GM12878 (cell line): ENCODE measurements around the gene TMPRSS7. TPM values are rescaled to one million over a fixed set of nuclear protein-coding genes. Genes with fewer than 3 reads are reported as not detected.

Experiments
- ATAC-seq: fragments of 200-7000 bp; cut with Tn5 transposase; 3 replicates; pipeline ENCODE4 v1.9.1; 2020; ENCODE audit warnings: mild to moderate bottlenecking, moderate library complexity
- BruUV-seq: library from RNA; stranded (reverse); fragments of 400-500 nt; replicated peaks from 2 replicates; lab custom pipeline; 2021; lab: Mats Ljungman, UMichigan
- CTCF ChIA-PET: fragments of 300-600 bp; sonication (Branson Sonifier 250); formaldehyde crosslinking; extraction: SDS; loops from one replicate; lab custom pipeline; 2021; ENCODE audit warnings: inconsistent platforms; lab: Yijun Ruan, JAX
- POLR2A ChIA-PET: fragments of 350-600 bp; formaldehyde crosslinking; extraction: SDS; loops from one replicate; lab custom pipeline; 2021; ENCODE audit warnings: inconsistent platforms; lab: Charles Lee
- RAD21 ChIA-PET: fragments of 300-600 bp; sonication (Branson Sonifier 250); formaldehyde crosslinking; loops from one replicate; lab custom pipeline; 2023; ENCODE audit warnings: antibody characterized with exemption; ENCODE audit not compliant: unreplicated experiment; lab: Charles Lee
- SMC1A ChIA-PET: fragments of 300-600 bp; sonication (Branson Sonifier 250); formaldehyde crosslinking; loops from one replicate; lab custom pipeline; 2023; ENCODE audit not compliant: unreplicated experiment, uncharacterized antibody; lab: Charles Lee
- DNase-seq: peaks from one replicate; pipeline ENCODE4 v3.0.0-alpha.2; 2011; ENCODE audit warnings: low read depth, low spot score
- FAIRE-seq: peaks from 3 replicates; lab custom pipeline; 2011; peaks lifted over from hg19 to GRCh38; lab: Jason Lieb, UNC
- H2AFZ ChIP-seq: 2 replicates; pipeline ENCODE4 v1.6.0; 2011; ENCODE audit warnings: low read depth, low read length, control low read depth; ENCODE audit not compliant: control insufficient read depth
- H3K27ac ChIP-seq: 2 replicates; pipeline ENCODE4 v1.5.1; 2011; ENCODE audit warnings: control low read depth; ENCODE audit not compliant: control insufficient read depth, insufficient read depth
- H3K27me3 ChIP-seq, 2 experiments: replicated peaks in 1 of 2; 2 replicates each; pipeline versions ENCODE4 v1.6.0 to v1.6.1; 2011; ENCODE audit warnings: low read length in 1 of 2; ENCODE audit not compliant: control insufficient read depth in 2 of 2, insufficient read depth in 2 of 2
- H3K36me3 ChIP-seq, 2 experiments: 2 replicates each; pipeline ENCODE4 v1.5.1; 2011; ENCODE audit warnings: low read length in 1 of 2; ENCODE audit not compliant: control insufficient read depth in 2 of 2, insufficient read depth in 2 of 2
- H3K4me1 ChIP-seq: 2 replicates; pipeline ENCODE4 v1.6.1; 2011; ENCODE audit warnings: mild to moderate bottlenecking, low read length, moderate library complexity, mixed read lengths; ENCODE audit not compliant: control insufficient read depth, insufficient read depth
- H3K4me2 ChIP-seq: 2 replicates; pipeline ENCODE4 v1.6.0; 2011; ENCODE audit warnings: control low read depth; ENCODE audit not compliant: control insufficient read depth, insufficient read depth
- H3K4me3 ChIP-seq: fragments of 200-600 bp; sonication (generic); 2 replicates; pipeline ENCODE4 v1.5.1; 2016
- H3K79me2 ChIP-seq: 2 replicates; pipeline ENCODE4 v1.6.0; 2011; ENCODE audit warnings: low read length; ENCODE audit not compliant: control insufficient read depth, insufficient read depth
- H3K9ac ChIP-seq: 2 replicates; pipeline ENCODE4 v1.8.0; 2011; ENCODE audit warnings: low read length, control low read depth, mixed read lengths; ENCODE audit not compliant: control insufficient read depth, insufficient read depth
- H3K9me3 ChIP-seq: replicated peaks from 3 replicates; pipeline ENCODE4 v1.5.1; 2011; ENCODE audit warnings: mild to moderate bottlenecking, low read length; ENCODE audit not compliant: control insufficient read depth, insufficient read depth
- H4K20me1 ChIP-seq: 2 replicates; pipeline ENCODE4 v1.6.0; 2011; ENCODE audit not compliant: control insufficient read depth, insufficient read depth
- ASH2L ChIP-seq: fragments of 300-600, 200-600 bp; sonication (generic); IDR thresholded peaks from 2 replicates; pipeline ENCODE4 v1.6.1; 2017; ENCODE audit warnings: low read depth, mild to moderate bottlenecking, borderline replicate concordance
- EED ChIP-seq: sonication (generic); IDR thresholded peaks from 2 replicates; pipeline ENCODE4 v1.6.1; 2016; ENCODE audit warnings: antibody characterized with exemption, low read depth
- GATAD2B ChIP-seq: fragments of 450-650 bp; conservative IDR thresholded peaks from 2 replicates; pipeline ENCODE4 v1.6.1; 2017; ENCODE audit warnings: low read depth, mild to moderate bottlenecking, moderate library complexity
- IRF5 ChIP-seq: fragments of 450-650 bp; IDR thresholded peaks from 2 replicates; pipeline ENCODE4 v1.6.1; 2017; ENCODE audit warnings: borderline replicate concordance
- JUNB ChIP-seq: IDR thresholded peaks from 2 replicates; pipeline ENCODE4 v1.6.1; 2016; ENCODE audit warnings: antibody characterized with exemption, mild to moderate bottlenecking
- MAX ChIP-seq: IDR thresholded peaks from 2 replicates; pipeline ENCODE4 v1.6.1; 2012; ENCODE audit warnings: low read depth, low read length, improper control_type of control experiment
- NBN ChIP-seq: fragments of 450-650 bp; IDR thresholded peaks from 2 replicates; pipeline ENCODE4 v1.6.1; 2016
- NRF1 ChIP-seq: conservative IDR thresholded peaks from 2 replicates; pipeline ENCODE4 v1.6.1; 2011; ENCODE audit warnings: mild to moderate bottlenecking, low read depth, low read length, improper control_type of control experiment
- POLR2A ChIP-seq: IDR thresholded peaks from 2 replicates; pipeline ENCODE4 v1.6.1; 2011; ENCODE audit warnings: low read depth, mild to moderate bottlenecking, low read length
- RUNX3 ChIP-seq: IDR thresholded peaks from 2 replicates; pipeline ENCODE4 v1.6.1; 2012; ENCODE audit warnings: low read length, inconsistent platforms
- SMC3 ChIP-seq: IDR thresholded peaks from 2 replicates; pipeline ENCODE4 v1.6.1; 2011; ENCODE audit warnings: low read length, improper control_type of control experiment, borderline replicate concordance
- STAT3 ChIP-seq: IDR thresholded peaks from 2 replicates; pipeline ENCODE4 v1.6.1; 2011; ENCODE audit warnings: low read depth, low read length, improper control_type of control experiment
- SUZ12 ChIP-seq: fragments of 200-600 bp; sonication (generic); IDR thresholded peaks from one replicate; pipeline ENCODE4 v1.6.1; 2018; ENCODE audit warnings: antibody characterized with exemption, mild to moderate bottlenecking; ENCODE audit not compliant: unreplicated experiment
- TARDBP ChIP-seq: IDR thresholded peaks from 2 replicates; pipeline ENCODE4 v1.6.1; 2016; ENCODE audit warnings: borderline replicate concordance
- TBL1XR1 ChIP-seq: IDR thresholded peaks from 2 replicates; pipeline ENCODE4 v1.6.1; 2012; ENCODE audit warnings: low read depth, low read length, improper control_type of control experiment
- ZBED1 ChIP-seq: IDR thresholded peaks from 2 replicates; pipeline ENCODE4 v1.6.1; 2016; ENCODE audit warnings: borderline replicate concordance
- ZNF592 ChIP-seq: fragments of 450-650 bp; IDR thresholded peaks from 2 replicates; pipeline ENCODE4 v1.6.1; 2017; ENCODE audit warnings: mild to moderate bottlenecking, moderate library complexity
- WGBS: methylation state at CpG from one replicate; pipeline ENCODE4 v1.1.6; 2016; ENCODE audit warnings: low lambda C conversion rate; ENCODE audit not compliant: insufficient replicate concordance, insufficient coverage; ENCODE audit errors: missing lambda C conversion rate; 5-methylcytosine and 5-hydroxymethylcytosine counted together
- in situ Hi-C: fragments of 300-500 bp; cut with MboI; formaldehyde crosslinking; loops from 9 replicates; pipeline ENCODE4 v1.14.3; 2018; ENCODE audit warnings: mixed read lengths
- intact Hi-C: fragments of 100-400 bp; cut with micrococcal nuclease; formaldehyde crosslinking; loops from one replicate; pipeline ENCODE4 v1.14.2; 2022; ENCODE audit not compliant: unreplicated experiment
- polyA plus RNA-seq, 11 experiments: library from polyadenylated mRNA; depleted of rRNA in 4 of 11; unstranded in 6 of 11; stranded (reverse) in 5 of 11; fragments of >200 nt; fragmentation: Nextera tagmentation in 4 of 11; fragmentation: Illumina TruSeq in 1 of 11; extraction: Ambion mirVana in 4 of 11; extraction: Trizol in 1 of 11; gene quantifications; 1 replicate in 1 of 11; 2 replicates in 10 of 11; pipeline versions ENCODE4 v1.2.1 to v1.2.3, GENCODE V29; 2011 to 2016; ENCODE audit warnings: inconsistent platforms in 2 of 11, missing spikeins in 2 of 11, low read depth in 1 of 11
- total RNA-seq, 4 experiments: library from RNA; depleted of rRNA in 3 of 4; stranded (reverse); fragments of >200 nt in 3 of 4; fragmentation: Illumina TruSeq in 1 of 4; extraction: Trizol in 1 of 4; gene quantifications; 2 replicates each; pipeline versions ENCODE4 v1.2.1 to v1.2.3, GENCODE V29; 2013 to 2021

Gene TMPRSS7
- total and polyA plus RNA-seq, 10 of the 15 experiments (the other 5 are each of a cell fraction or from before 2014, with no cell fraction given), result 0.03 TPM; not detected in 9

GRCh38 chr3:112128843-112129727, 94.5 kb downstream of the TMPRSS7 start:
- H3K27ac ChIP-seq, result peak overlapping the region; percentile 99
- RAD21 ChIA-PET, result interaction anchor here (0.6 to 17.9 kb wide), 13 partner anchors 8 to 375 kb away, joined by 3 to 457 read pairs (median 5); no protein-coding TSS in a partner anchor
- under 1% methylated on average over 7 of the region's 7 CpGs for WGBS
- POLR2A ChIA-PET, result interaction anchor here (1.3 to 12.8 kb wide), 7 partner anchors 12 to 368 kb away, joined by 3 to 345 read pairs (median 4); partner anchors contain the start of genes BTLA and CD200
- H4K20me1 ChIP-seq, result no peaks in the 10 kb centered on the region
- peaks cover 0 to 6% of the 10 kb centered on the region in 2 experiments; a peak in 2 of 4 replicates for H3K36me3 ChIP-seq
- FAIRE-seq (no peak), DNase-seq (no peak), ATAC-seq (peak; percentile 60)
- peaks cover 46% of the 10 kb centered on the region for H3K4me1 ChIP-seq
- H3K9me3 ChIP-seq, result no peaks in the 10 kb centered on the region
- H3K4me2 ChIP-seq, result peak overlapping the region; percentile 95
- CTCF ChIA-PET, result interaction anchor here (1.8 to 18.1 kb wide), 4 partner anchors 12 to 331 kb away, joined by 7 to 226 read pairs (median 8); partner anchors contain the start of gene SLC9C1
- no peaks in the 10 kb centered on the region for H3K27me3 ChIP-seq
- intact Hi-C loops, result loop anchor here (1.0 kb wide), 1 partner anchor 11 kb away; no protein-coding TSS in a partner anchor
- in situ Hi-C loops, result no loop called here
- H2AFZ ChIP-seq, result no peak overlapping the region
- peaks cover 97% of the 10 kb centered on the region for H3K79me2 ChIP-seq
- SMC1A ChIA-PET, result interaction anchor here (0.6 to 18.5 kb wide), 10 partner anchors 7 to 369 kb away, joined by 3 to 489 read pairs (median 7); partner anchors contain the start of genes BTLA, GCSAM and SLC9C1
- H3K4me3 ChIP-seq, result peak overlapping the region; percentile 78
- peak overlapping the region; percentile 98 for H3K9ac ChIP-seq
- BruUV-seq, result TSS peak; percentile 81
- no peak for TF ChIP-seq RUNX3
- TF ChIP-seq JUNB, result no peak; the same call in 1 of the 2 replicates
- no peak for TF ChIP-seq ASH2L
- peak; percentile 50; the same call in 1 of the 2 replicates for TF ChIP-seq ZNF592
- no peak for TF ChIP-seq SUZ12
- 0 out of 2 replicates have a peak, but pooled peaks have one; percentile 23 for TF ChIP-seq ZBED1
- TF ChIP-seq POLR2A, result peak; percentile 66; the same call in 1 of the 2 replicates
- TF ChIP-seq NBN, result 0 out of 2 replicates have a peak, but pooled peaks have one; percentile 29
- peak; percentile 74; the same call in 1 of the 2 replicates for TF ChIP-seq EED
- no peak for TF ChIP-seq MAX
- TF ChIP-seq TBL1XR1, result no peak
- peak; percentile 42; the same call in 1 of the 2 replicates for TF ChIP-seq GATAD2B
- peak; percentile 9; the same call in 1 of the 2 replicates for TF ChIP-seq SMC3
- no peak for TF ChIP-seq IRF5
- TF ChIP-seq STAT3, result peak; percentile 23; the same call in 1 of the 2 replicates
- TF ChIP-seq NRF1, result no peak
- no peak for TF ChIP-seq TARDBP
